ENCODE results near the gene QRICH1.

The QRICH1 gene

DNA sequence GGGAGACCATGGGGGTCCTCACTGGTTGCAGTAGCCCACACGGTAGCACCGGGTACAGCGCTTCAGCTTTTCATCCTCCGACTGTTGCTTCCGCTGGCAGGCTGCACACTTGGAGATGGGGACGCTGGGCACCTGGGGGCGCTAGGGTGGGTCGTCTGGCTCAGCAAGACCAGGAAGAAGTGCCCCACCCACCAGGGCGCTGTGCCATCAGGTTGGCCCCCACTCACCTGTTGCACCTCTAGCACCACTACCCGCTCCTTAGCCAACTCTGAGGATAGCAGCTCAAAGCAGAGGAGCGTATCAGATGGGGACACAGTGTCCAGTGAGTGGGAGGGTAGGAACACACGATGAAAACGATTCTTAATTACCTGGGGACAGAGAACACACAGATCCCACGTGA lies 18.4 kb upstream of the QRICH1 start:
- peaks cover 84% of the 10 kb centered on the region for H3K36me3 ChIP-seq

DNA sequence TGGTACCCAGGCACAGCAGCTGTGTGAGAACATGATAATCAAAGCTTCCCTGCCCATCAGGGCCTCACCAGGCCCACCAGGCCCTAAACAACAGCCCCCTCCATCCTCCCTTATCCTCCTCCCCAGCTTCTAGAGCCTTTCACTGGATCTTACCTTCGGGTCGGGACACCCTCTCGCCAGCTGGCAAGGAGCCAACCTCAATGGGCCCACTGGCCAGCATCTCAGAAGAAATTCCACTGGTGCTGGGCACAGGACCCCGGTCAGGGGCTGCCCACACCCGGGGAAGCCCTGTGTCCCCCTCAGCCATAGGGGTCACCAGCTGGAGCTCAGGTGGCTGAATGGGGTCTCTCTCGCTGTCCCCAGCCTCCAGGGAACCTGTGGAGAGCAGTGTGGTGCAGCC lies 17.5 kb upstream of the QRICH1 start:
- H3K9me3 ChIP-seq (ENCODE audit: severe bottlenecking), result no peaks in the 10 kb centered on the region
- TF ChIP-seq, protein P1, sequence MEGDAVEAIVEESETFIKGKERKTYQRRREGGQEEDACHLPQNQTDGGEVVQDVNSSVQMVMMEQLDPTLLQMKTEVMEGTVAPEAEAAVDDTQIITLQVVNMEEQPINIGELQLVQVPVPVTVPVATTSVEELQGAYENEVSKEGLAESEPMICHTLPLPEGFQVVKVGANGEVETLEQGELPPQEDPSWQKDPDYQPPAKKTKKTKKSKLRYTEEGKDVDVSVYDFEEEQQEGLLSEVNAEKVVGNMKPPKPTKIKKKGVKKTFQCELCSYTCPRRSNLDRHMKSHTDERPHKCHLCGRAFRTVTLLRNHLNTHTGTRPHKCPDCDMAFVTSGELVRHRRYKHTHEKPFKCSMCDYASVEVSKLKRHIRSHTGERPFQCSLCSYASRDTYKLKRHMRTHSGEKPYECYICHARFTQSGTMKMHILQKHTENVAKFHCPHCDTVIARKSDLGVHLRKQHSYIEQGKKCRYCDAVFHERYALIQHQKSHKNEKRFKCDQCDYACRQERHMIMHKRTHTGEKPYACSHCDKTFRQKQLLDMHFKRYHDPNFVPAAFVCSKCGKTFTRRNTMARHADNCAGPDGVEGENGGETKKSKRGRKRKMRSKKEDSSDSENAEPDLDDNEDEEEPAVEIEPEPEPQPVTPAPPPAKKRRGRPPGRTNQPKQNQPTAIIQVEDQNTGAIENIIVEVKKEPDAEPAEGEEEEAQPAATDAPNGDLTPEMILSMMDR (IDR thresholded peaks at IDR 0.05; ENCODE audit: low read depth, low read length), result no peak
- peaks cover 75% of the 10 kb centered on the region for H3K36me3 ChIP-seq
- DNase-seq, result no peak
- H3K27me3 ChIP-seq (ENCODE audit: insufficient read depth, low read depth, severe bottlenecking), result no peaks in the 10 kb centered on the region
- H3K4me3 ChIP-seq (ENCODE audit: low read depth, low read length), result no peak overlapping the region
- no peak overlapping the region for H3K27ac ChIP-seq

More for the DNA sequence above, 18.4 kb upstream of the QRICH1 start:
- DNase-seq, result no peak
- TF ChIP-seq, protein P1 (IDR thresholded peaks at IDR 0.05; ENCODE audit: low read depth, low read length), result no peak
- no peak overlapping the region for H3K4me3 ChIP-seq (ENCODE audit: low read depth, low read length)
- no peaks in the 10 kb centered on the region for H3K27me3 ChIP-seq (ENCODE audit: insufficient read depth, low read depth, severe bottlenecking)
- H3K9me3 ChIP-seq (ENCODE audit: severe bottlenecking), result no peaks in the 10 kb centered on the region
- H3K27ac ChIP-seq, result no peak overlapping the region

GRCh38 chr3:49110780-49111179 lies 16.9 kb upstream of the QRICH1 start:
- H3K36me3 ChIP-seq, result peaks cover 69% of the 10 kb centered on the region
- no peak for DNase-seq
- H3K4me3 ChIP-seq (ENCODE audit: low read depth, low read length), result no peak overlapping the region
- H3K27ac ChIP-seq, result no peak overlapping the region
- TF ChIP-seq, protein P1 (IDR thresholded peaks at IDR 0.05; ENCODE audit: low read depth, low read length), result no peak
- no peaks in the 10 kb centered on the region for H3K27me3 ChIP-seq (ENCODE audit: insufficient read depth, low read depth, severe bottlenecking)
- no peaks in the 10 kb centered on the region for H3K9me3 ChIP-seq (ENCODE audit: severe bottlenecking)

- DNase-seq, result no peak
- TF ChIP-seq, protein P1 (IDR thresholded peaks at IDR 0.05; ENCODE audit: low read depth, low read length), result no peak
- Histone ChIP-seq H3K27ac (no peak overlapping the region), H3K4me3 (ENCODE audit: low read depth, low read length) (no peak overlapping the region), H3K36me3 (peaks cover 50% of the 10 kb centered on the region), H3K9me3 (ENCODE audit: severe bottlenecking) (no peaks in the 10 kb centered on the region), H3K27me3 (ENCODE audit: insufficient read depth, low read depth, severe bottlenecking) (no peaks in the 10 kb centered on the region)
These were observed 14.5 kb upstream of the QRICH1 start for GRCh38 chr3:49108346-49108745.

DNA sequence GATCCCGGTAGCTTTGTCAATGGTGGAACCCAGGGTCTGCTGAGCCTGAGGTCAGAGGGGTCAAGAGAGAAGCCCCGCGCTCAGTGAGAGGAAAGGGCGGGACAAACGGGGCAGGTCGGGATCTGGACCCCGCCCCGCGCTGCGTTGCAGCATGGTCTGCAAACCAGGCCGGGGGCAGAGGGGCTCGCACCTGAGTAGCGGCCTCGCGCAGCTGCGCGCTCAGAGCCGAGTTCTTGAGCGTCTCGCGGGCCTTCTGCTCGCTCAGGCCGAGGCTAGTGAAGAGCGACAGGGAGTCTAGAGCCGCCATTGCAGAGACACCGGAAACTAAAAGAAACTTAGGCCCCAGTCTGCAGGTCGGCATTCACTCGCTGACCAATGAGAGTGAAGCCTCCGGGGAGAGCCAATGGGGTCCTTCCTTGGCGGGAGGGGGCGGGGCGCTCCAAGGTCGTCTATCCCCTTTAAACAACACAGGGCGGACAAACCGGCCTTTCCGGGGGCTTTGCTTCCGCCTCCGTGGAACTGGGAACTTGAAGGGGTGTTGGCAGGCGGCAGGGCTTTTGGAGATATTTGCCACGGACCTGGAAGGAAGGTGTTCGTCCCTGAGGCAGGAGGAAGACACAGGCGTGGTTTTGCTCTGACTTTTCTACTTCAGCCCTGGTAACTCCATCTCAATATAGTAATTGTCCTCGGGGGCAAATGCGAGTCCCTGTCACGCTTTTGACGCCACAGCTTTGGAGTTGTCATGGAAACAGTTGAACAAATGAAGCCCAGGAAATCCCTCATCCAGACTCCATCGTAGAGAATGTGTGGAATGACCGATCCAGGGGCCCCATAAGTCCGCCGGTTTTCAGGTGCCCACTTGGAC lies 10.8 kb upstream of the QRICH1 start, which contains the start of gene QARS1:
Gene QARS1 (minus strand): TSS at position 331 of the 865 bp plus-strand sequence. CDS start 24 bp downstream, at position 307.
- peaks cover 52% of the 10 kb centered on the region for H3K36me3 ChIP-seq
- H3K27me3 ChIP-seq (ENCODE audit: insufficient read depth, low read depth, severe bottlenecking), result no peaks in the 10 kb centered on the region
- TF ChIP-seq, protein P1 (IDR thresholded peaks at IDR 0.05; ENCODE audit: low read depth, low read length), result no peak
- DNase-seq, result peak; percentile 95
- H3K27ac ChIP-seq, result peak within 1 kb of the TSS; percentile 97
- no peaks in the 10 kb centered on the region for H3K9me3 ChIP-seq (ENCODE audit: severe bottlenecking)
- H3K4me3 ChIP-seq (ENCODE audit: low read depth, low read length), result peak within 1 kb of the TSS; percentile 86

Measured in WERI-Rb-1 (cell line).